Gastroesophageal sphincter (tissue), 3 donors: ENCODE results near the gene ALDH1L1.

Experiments used
- EP300 ChIP-seq: sonication (generic); formaldehyde crosslinking; IDR thresholded peaks from one replicate; pipeline ENCODE4 v1.6.1; 2017; ENCODE audit warnings: antibody characterized with exemption, mild to moderate bottlenecking
- POLR2A ChIP-seq, 2 donors: fragments of 450-650 bp; IDR thresholded peaks; one replicate each; pipeline ENCODE4 v1.6.1; 2017; ENCODE audit warnings: antibody characterized with exemption in 2 of 2, mild to moderate bottlenecking in 2 of 2, moderate library complexity in 1 of 2
- POLR2AphosphoS5 ChIP-seq: sonication (generic); formaldehyde crosslinking; IDR thresholded peaks from one replicate; pipeline ENCODE4 v1.6.1; 2017; ENCODE audit warnings: antibody characterized with exemption
- TF ChIP-seq, protein P1 (sequence below), 4 experiments: fragments of 200-600 bp in 2 of 4; fragments of 450-650 bp in 2 of 4; sonication (generic) in 1 of 4; IDR thresholded peaks; one replicate each; pipeline ENCODE4 v1.5.1; 2017 to 2019; ENCODE audit warnings: antibody characterized with exemption in 4 of 4, mild to moderate bottlenecking in 2 of 4, moderate library complexity in 2 of 4

DNA sequence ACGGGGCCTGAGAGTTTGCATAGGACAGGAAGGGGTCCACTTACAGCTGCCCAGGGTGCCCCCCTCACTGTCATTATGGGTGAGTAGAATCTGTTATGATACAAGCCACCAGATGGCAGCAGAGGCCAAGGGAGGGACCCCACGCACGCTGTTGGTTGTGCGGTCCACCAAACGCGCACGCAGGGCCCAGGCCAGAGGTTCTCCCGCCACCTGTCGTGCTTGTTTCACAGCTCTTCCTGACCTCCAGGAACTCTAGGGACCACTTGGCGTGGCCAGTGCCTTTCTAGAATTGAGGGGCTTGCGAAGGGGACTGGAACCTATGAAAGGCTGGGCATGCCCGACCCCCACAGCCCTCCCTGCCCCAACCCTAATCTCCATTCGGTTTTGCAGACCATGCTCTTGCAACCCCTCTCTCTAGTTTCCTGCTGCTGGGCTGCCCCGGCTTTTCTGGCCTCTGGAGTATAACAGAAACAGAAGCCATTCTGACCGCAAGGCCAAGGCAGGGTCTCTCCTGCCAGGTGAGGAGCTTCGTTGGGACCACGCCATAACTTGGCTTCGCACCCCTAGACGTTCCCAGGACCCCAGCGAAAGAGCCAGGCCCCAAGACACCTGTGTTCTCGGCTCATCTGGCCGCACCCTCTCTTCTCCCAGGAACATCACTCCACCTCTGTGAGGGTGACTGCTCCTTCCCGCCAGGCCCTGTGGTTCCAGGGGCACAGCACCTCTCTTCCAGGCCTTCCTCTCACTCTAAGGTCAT is 46.0 kb downstream of the ALDH1L1 start:
- TF ChIP-seq, protein P1, sequence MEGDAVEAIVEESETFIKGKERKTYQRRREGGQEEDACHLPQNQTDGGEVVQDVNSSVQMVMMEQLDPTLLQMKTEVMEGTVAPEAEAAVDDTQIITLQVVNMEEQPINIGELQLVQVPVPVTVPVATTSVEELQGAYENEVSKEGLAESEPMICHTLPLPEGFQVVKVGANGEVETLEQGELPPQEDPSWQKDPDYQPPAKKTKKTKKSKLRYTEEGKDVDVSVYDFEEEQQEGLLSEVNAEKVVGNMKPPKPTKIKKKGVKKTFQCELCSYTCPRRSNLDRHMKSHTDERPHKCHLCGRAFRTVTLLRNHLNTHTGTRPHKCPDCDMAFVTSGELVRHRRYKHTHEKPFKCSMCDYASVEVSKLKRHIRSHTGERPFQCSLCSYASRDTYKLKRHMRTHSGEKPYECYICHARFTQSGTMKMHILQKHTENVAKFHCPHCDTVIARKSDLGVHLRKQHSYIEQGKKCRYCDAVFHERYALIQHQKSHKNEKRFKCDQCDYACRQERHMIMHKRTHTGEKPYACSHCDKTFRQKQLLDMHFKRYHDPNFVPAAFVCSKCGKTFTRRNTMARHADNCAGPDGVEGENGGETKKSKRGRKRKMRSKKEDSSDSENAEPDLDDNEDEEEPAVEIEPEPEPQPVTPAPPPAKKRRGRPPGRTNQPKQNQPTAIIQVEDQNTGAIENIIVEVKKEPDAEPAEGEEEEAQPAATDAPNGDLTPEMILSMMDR (IDR thresholded peaks at IDR 0.05) = peak in 3 of 4 experiments; percentile 83 to 91 (median 91)
- TF ChIP-seq POLR2A (IDR thresholded peaks at IDR 0.05) (no peak), POLR2AphosphoS5 (no peak), EP300 (no peak)
